Gastroesophageal sphincter (tissue), 3 donors: ENCODE results near the gene RERE.

Source experiments
- EP300 ChIP-seq: sonication (generic); formaldehyde crosslinking; IDR thresholded peaks from one replicate; pipeline ENCODE4 v1.6.1; 2017; ENCODE audit warnings: antibody characterized with exemption, mild to moderate bottlenecking
- POLR2A ChIP-seq, 2 donors: fragments of 450-650 bp; IDR thresholded peaks; one replicate each; pipeline ENCODE4 v1.6.1; 2017; ENCODE audit warnings: antibody characterized with exemption in 2 of 2, mild to moderate bottlenecking in 2 of 2, moderate library complexity in 1 of 2
- POLR2AphosphoS5 ChIP-seq: sonication (generic); formaldehyde crosslinking; IDR thresholded peaks from one replicate; pipeline ENCODE4 v1.6.1; 2017; ENCODE audit warnings: antibody characterized with exemption
- TF ChIP-seq, protein P1 (sequence below), 4 experiments: fragments of 200-600 bp in 2 of 4; fragments of 450-650 bp in 2 of 4; sonication (generic) in 1 of 4; IDR thresholded peaks; one replicate each; pipeline ENCODE4 v1.5.1; 2017 to 2019; ENCODE audit warnings: antibody characterized with exemption in 4 of 4, mild to moderate bottlenecking in 2 of 4, moderate library complexity in 2 of 4

DNA sequence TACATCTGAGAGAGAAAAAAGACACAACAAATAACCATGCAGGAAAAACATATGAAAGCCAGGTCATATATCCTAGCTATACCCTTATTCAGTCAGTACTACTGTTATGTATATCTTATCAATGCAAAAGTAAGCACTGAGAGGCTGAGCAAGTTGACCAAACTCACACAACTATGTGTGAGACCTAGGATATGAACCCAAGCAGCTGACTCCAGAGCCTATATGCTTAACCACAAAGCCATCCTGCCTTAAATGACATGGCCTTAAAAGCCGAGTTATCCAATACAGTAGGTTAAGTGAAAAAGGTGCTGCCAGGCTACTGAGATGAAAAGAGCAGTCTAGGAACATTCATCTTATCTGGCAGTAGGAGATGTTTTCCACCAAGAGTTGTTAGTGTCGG, 151.6 kb downstream of the RERE start:
- TF ChIP-seq, protein P1, sequence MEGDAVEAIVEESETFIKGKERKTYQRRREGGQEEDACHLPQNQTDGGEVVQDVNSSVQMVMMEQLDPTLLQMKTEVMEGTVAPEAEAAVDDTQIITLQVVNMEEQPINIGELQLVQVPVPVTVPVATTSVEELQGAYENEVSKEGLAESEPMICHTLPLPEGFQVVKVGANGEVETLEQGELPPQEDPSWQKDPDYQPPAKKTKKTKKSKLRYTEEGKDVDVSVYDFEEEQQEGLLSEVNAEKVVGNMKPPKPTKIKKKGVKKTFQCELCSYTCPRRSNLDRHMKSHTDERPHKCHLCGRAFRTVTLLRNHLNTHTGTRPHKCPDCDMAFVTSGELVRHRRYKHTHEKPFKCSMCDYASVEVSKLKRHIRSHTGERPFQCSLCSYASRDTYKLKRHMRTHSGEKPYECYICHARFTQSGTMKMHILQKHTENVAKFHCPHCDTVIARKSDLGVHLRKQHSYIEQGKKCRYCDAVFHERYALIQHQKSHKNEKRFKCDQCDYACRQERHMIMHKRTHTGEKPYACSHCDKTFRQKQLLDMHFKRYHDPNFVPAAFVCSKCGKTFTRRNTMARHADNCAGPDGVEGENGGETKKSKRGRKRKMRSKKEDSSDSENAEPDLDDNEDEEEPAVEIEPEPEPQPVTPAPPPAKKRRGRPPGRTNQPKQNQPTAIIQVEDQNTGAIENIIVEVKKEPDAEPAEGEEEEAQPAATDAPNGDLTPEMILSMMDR (IDR thresholded peaks at IDR 0.05) = no peak
- TF ChIP-seq POLR2A (IDR thresholded peaks at IDR 0.05) (no peak), POLR2AphosphoS5 (no peak), EP300 (no peak)
